Activated CD8-positive, alpha-beta memory T cell treated with anti-CD3 and anti-CD28 coated beads for 24 hours (primary cell): Measurements from ENCODE around the gene TRIM2.

Source experiments
- DNase-seq: peaks from one replicate; pipeline ENCODE4 v3.0.0-alpha.2; 2020

TRIM2 gene

DNA sequence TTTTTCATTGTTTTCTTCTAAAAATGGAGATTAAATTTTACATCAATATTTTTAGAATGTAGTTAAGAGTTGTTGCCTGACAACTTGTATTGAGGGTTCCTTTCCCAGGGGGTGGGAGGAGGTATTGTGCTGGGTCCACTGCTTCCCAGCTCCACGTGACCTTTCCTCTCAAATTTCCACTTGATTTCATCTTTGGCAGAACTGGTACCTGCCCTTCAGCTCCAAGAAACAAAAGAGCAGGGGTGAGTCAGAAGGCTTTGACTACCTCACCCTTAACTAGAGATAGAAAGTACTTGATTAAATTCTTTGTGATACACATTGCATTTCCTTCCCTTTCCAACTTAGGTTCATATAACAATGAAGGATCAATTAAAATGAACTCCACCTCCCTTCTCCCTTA lies 19.7 kb downstream of the TRIM2 start:
- no peak for DNase-seq

DNA sequence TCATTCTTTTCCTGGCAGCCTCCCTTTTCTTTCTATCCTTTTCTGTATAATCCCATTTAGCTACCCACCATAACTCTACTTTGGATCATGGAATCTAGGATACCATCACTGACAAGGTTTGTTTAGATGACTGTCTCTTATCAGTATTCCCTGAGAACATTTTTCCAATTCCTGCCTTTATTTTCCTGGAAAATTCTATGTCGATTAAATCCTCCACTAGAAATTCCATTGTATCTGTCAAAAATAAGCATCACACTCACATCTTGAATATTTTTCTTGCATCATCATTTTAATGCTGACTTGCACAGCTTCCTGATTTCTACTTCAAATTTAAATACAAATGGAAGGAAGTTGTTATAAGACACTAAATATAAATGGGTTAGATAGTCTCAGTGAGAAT lies 20.2 kb downstream of the TRIM2 start:
- no peak for DNase-seq

DNA sequence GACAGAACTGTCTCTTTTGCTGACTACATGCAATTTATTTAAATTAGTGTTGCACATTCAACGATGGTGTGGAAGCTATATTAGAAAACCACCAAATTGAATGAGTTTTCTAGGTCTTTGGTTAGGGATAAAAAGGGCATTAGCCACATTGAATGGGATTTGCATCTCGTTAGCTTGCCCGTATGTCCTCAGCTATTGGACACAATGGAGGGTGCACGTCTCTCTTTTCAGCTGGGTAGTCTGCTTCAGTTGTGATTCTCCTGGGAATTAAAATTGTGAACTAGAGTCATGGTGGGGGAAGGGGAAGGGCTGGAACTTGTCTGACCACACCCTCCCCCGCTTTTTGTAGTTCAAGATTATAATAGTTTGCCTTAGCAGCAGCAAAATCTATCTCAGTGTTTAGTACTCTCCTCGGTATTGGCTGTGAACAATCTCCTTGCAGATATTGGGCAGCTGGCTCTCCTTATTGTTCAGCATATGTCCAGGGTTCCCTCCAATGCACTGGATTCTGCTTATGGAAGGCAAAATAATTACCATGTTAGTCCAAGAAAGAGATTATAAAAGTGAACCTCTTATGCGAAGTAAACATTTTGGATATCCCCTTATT lies 23.3 kb downstream of the TRIM2 start:
- no peak for DNase-seq

DNA sequence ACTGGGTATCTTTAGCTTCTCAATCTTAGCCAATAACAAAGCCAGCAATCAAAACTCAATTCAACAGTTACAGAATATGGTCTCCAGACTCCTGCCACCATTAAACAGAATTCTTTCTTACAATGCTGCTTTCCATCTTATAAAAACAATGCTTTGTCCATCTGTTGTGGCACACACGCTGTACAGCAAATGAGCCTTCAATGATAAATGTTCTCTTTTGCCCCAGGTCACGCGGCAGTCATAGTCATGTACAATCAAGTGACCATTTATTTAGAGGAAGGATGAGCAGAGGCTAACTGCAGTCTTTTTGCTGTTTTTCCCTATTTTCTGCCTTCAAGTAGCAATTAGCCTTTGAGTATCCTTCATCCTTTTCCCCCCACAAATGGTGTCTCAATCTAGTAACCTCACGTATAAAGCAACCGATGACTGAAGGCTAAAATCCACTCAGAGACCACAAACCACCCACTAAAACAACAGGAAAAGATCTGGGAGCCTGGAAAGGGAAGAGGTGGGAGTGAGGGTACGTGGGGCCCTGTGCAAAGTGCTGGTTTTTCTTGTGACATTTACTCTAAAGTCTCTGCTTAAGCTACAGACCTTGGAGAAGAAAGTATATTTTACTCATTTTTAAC lies 24.4 kb downstream of the TRIM2 start:
- DNase-seq = no peak

DNA sequence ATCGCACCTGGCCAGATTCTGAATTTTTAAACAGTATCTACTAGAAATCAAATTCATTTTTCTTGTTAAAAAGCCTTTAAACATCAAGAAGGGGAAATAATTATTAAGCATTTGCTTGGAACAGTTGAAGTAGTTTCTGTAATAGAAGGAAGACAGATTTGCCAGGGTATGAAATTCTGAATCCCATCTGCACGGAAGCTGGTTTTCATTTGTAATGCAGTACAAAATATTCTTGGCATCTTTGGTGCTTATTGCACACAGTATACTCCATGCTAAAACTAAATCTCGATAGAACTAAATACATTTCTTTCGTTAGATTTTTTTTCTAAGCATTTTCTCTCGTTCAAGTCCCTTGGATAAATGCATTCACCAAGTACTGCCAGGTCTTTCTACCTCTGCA lies 25.3 kb downstream of the TRIM2 start:
- DNase-seq = no peak

DNA sequence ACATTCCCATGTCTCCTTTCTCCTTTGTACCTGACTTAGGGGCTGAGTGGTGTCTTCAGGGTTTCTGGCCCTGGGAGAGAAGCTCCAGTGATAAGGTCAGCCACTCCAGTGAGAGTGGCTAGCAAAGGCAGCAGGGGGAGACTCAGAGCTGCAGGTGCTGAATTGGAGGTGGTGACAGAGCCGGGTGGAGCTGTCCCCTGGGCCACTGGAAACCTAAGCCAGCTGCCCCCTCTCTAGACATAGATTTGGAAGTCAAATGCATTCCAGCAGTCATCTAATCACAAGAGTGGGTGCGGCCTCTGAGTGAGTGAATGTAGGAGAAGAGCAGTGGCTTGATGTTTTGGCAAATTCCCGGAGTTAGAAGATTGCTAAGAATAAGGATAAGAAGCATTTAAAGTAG lies 28.5 kb downstream of the TRIM2 start:
- DNase-seq = no peak

DNA sequence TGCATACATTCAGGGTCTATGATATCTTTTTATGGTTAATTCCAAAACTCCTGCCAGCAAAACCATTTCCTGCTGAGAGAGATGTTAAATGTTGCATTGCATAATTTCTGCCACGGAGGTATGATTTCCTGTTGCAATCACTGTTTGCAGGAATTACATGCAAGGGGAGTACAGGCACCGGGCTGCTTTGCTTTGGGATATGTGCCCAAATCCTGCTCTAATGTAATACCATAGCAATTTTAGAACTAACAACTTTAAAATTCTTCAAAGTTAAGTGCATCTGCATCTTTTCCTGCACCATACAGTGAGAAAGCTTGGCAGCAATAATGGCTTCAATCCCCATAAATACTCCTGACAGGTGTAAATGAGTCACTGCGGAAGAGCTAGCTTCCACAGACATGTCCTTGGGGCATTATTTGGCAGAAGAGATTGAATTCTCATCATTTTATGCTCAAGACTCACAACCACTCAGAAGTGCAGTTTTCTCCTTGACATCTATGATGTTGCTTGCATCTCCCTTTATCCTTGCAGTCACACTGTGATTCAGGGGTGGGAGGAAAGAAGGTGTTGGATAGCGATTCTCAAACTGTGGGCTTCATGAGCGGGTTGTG lies 29.6 kb downstream of the TRIM2 start:
- no peak for DNase-seq

DNA sequence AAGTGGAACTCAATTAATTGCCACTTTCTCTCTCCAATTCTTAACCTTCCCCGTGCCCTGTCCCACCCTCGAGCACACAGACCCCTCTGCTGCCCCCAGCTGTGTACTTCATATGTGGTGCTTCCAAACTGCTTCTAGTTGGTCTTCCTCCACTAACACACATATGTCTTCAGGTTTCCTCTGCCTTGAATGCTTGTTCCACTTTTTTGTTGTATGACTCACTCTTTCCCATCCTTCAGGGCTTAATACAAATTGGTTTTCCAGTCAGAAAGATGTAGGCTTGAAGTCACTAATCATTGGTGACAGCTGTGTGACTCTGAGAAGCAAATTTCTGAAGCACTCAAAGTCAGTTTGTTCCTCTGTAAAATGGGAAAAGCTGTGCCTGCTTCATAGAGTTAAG lies 30.6 kb downstream of the TRIM2 start:
- no peak for DNase-seq

DNA sequence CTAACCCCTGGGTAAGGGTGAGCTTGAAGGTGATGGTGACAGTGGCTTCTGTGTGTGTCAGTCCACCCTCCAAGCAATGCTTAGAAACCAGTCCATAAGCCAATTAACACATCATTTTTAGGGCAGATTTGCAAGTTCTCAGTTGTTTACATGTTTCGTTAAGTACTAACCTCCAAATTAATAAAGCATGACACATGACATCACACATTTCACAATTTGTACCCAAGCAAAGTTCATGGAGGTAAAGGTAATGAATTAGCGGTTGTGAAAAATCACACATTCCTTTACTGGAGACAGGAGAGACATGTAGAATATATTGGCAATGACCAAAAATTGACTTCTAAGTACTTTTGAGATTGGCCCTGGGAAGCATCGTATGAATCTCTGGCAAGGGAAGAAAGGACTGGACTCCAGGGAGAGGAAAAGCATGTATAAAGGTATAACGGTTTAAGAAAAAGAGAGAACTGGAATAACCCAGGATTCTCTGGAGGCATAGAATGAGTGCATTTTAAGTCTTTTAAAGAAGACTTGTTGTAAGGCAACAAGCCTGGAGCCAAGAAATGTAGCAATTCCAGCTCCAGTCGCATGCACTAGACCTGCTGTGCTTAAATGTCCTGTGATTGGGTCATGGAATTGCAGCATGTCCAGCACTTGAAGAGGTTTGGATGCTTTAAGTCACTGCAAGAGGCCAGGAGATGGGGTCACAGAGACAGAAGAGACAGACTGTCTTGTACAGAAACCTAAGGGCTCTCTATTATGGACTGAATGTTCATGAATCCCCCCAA lies 34.1 kb downstream of the TRIM2 start:
- DNase-seq = no peak

DNA sequence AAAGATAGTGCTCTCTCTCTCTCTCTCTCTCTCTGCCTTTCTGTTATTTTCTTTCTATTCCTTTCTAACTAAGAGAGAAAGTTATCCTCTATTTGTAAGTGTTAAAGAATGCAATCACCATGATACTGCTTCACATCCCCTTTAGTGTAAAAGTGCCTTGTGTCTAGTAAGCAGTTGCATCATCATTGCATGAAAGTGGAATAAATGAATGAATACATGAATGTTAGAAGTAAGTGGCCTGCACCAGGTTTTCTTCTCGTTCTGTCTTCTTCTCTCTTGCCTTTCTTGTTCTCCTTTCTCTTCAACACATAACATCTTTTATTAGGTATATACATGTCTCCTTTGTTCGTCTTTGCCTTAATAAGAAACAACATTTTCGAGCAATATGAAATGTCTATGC lies 35.2 kb downstream of the TRIM2 start:
- DNase-seq = no peak

DNA sequence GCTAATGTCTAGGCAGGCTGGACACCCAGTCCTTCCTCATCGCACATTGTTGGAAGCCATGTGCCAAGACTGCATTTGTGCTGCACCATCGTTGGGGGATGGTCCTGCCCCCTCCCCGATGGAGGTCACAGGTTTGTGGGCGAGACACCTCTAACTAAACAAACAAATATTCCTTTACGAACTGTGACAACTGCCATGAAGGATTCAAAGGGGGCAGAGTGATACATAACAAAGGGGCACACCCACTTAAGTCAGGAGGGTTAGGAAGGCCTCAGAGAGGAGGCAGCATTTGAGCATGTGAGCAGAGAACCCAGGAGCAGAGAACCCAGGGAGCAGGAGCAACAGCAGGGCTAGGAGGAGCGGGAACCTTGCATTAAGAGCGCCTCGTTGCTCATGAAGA lies 37.1 kb downstream of the TRIM2 start:
- DNase-seq = no peak

DNA sequence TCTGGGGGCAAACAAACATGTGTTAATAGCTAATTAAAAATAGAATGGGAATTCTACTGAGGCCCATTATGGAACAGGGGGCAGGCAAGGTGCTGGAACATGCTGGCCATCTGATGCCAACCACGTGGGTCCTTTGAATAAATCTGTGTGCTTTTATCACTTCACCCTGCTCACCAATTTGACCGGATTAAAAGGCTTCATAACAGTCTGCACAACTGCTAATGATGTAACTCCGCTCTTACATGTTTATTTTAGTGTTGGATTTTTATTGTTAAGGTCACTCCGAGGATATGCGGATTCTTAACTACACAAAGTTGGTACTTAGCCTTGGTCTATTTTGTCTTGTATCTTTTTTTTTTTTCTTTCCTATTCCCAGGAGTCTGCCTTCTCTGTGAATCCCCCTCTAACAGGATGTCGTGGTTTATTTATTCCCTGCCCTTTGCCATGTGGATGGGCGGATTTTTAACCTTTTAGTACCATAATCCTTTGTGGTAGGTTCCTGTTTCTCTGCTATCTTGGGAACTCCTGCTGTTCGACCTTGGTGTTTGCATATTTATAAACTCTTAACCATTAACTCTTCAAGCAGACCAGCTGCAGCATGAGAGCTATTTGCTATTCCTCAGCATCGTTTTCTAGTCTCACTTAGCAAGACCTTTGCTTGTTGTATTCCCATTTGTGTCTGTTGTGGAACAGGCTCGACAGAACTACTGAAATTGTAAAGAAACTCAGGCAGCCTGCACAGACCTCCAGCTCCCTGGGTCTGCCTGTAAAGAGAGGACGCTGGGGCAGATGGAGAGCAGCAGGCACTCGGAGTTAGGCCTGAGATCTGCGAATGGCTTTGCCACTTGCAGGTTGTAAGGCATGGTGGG lies 38.0 kb downstream of the TRIM2 start:
- no peak for DNase-seq

DNA sequence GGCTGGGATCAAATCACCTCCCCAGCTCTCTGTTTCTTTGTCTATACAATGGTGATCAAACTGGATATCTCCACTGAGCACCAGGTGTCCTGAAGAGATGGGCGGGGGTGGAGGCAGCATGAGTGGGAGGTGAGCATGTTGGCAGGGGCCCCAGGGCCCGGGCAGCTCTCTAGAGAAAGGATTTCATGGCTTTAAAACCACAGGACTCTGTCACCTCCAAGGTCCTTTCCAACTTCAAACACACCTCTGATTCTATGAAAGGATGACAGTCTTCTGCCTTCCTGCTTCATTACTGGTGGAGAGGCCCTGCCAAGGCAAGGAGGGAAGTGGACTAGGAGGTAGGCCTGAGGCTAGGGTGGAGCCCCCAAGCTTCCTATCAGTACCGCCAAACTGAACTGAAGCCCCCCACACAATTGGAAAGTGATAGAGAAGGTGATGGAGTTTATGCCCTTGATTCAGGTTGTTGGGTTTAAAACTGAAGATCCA lies 38.6 kb downstream of the TRIM2 start:
- DNase-seq = no peak

DNA sequence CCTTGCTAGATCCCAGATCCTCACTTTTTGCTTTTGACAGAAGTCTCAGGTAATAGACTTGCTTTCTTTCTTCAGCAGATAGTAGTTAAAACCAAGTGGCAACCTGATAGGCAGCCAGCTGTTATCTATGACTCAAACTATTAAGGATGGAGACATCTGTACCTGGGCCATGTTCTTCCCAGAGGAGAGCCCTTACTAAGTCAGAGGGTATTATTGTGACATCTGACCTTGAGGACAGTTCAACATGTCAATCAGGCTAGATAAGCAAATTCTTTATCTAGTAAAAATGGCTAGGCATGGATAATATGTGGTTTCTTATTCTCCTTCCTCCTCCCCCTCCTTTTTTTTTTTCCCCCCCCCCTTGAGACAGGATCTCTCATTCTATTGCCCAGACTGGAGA lies 39.2 kb downstream of the TRIM2 start:
- no peak for DNase-seq

DNA sequence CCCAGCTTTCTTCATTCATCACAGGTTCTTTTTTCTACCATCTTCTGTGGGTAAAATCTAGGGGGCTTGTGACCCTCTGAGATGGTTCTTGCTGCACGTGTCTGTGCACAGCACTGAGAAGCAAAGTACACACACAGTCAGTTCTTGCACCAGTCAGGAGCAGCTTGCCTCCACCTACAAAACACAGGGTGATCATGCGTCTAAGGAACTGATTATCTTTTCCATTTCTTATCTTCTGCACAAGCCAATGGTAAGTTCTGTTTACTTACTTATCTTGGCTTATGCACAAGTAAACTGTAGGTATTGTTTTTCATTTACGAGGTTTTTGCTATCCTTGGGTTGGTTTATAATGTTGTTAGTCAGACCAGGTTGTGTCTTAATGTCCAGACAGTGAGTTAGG lies 40.7 kb downstream of the TRIM2 start:
- DNase-seq = no peak

DNA sequence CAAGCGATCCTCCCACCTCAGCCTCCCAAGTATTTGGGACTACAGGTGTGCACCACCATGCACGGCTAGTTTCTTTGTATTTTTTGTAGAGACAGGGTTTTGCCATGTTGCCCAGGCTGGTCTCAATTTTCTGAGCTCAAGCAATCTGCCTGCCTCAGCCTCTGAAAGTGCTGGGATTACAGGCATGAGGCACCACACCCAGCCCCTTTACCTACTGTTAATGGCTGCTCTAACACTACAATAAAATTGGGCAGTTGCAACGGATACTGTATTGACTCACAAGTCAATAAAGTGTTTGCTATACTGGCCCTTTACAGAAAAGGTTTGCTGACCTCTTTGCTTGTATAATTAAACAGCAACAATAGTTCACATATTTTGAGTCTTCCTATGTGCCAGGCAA lies 41.5 kb downstream of the TRIM2 start:
- DNase-seq = no peak

DNA sequence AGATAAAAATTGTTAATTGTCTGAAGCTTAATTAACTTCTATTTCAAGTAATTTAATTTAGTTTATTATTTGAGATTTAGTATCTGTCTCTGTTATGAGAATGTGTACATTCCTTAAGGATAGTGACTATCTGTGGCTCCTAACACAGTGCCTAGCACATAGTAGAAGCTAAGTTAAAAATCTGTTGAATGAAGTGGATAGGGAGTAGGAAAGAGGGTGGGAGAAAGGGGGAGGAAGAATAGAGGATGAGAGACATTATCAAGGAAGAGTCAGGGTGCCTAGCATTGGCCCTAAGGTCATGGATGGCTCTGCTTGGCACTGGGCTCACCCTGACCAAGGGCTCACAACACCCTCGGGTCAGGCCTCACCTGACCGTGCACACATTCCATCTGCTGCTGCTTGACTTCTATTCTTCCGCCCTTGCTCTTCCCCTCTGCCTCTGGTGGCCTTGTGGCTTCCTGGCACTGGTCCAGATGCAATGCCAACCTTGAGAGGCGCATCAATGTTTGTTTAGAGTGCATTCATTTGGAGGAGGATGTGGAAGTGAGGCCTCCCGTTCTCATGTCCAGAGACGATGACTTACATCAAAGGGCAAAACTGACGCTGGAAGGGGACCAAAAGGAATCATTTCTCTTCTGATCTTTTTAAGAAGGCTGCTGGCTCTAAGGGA lies 42.3 kb downstream of the TRIM2 start:
- DNase-seq = no peak

DNA sequence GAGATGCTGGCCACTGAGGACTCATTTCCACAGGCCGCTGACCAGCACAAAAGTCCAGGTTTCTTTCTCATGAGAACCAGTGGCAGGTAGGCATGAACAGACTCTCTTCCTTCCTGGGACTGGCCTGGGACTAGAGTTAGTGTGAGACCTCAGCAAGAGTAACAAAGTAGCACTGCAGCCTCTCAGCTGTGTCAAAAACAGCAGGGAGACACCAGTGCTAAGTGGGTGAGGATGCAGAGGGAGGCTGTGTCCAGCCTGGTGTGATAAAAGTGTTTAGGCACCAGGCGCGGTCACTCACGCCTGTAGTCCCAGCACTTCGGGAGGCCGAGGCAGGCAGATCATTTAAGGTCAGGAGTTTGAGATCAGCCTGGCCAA lies 42.9 kb downstream of the TRIM2 start:
- no peak for DNase-seq

DNA sequence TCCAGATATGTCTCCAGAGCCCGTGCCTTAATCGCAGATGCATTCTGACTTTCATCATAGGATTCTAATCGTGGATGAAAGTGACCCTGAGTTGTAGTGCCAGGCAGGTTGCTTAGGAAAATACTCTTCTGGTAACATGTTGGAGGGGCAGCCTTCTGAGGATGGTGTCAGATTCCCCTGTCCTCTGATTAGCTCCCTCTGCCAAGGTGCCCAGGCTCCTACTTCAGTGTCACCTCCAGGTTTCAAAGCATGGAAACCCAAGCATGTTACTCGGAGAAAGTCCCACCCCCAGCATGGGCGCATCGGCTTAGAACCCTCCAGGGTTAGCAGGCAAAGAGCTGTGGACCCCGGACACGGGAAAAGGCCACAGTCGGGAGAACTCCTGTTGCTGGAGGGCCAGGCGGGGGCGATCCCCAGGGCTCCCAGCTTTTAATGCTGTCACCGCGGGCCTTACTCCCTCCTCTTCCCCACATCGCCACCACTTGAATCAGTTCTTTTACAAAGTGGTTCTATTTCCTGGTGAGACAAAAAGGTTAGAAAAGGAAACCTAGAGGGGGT lies 44.5 kb downstream of the TRIM2 start:
- DNase-seq = no peak

DNA sequence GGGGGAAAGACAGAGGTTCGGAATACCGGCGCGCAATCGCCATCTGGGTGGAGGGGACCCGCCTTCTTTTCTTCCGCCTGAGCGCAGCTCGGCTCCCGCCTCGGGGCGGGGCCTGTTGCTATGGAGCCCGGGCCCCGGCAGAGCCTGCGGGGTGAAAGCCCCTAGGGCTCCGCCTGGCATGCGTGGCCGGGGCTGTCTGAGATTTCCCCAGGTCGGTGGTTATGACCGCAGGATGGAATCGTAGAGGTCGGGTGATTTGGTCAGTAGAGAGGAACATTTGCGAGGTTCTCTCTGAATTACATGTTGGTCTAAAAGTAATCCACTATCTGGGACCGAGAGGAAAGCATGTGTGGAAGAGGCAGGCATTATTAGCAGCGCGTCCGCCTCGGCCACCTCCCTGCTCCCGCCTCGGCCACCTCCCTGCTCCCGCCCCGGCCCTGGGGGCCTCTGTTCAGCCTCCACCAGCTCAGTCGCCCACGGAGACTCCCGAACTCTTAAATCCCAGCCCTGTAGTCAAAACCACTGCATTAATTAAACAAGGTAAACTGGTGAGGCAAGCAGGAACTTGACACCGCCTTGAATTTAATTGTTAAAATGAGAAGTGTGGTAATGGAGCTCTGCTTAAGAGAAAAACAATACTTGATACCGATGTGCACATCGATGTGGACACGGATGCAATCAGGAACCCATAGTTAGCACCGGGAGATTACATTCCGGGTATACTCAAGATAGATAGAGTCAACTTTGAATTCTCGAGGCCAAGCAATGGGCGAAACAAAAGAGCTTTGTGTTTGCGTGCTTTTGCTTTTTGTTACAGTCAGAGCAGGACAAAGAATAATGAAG lies 45.2 kb downstream of the TRIM2 start:
- DNase-seq = peak; percentile 90

DNA sequence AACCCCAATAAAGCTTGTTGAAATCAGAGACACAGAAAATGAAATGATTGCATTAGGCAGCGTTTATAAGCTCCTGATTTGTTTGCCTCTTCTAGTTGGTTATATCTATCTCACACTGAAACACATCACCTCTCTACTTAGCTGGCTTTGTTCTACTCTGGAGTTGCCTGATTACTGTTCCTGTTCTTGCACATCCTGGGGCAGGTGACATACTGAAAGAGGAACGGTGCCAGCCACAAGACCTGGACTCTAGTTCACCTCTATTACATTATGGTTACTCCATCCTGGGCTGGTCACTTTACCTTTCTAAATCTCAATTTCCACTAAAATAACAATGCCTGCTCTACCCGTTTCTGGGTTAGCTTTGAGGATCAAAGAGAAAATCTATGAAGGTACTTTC lies 47.9 kb downstream of the TRIM2 start:
- DNase-seq = no peak
